Large intestine (tissue), 3 donors: ENCODE data around the gene TEKT5. TPM values are rescaled to one million over a fixed set of nuclear protein-coding genes. Genes with fewer than 3 reads are reported as not detected.
"Not testable (repeated sequence)": the region's sequence is repeated elsewhere in the genome, so short reads cannot be mapped to it uniquely, and the experiment has no call there.

Source experiments
- DNase-seq, 2 donors: peaks; one replicate each; pipeline versions ENCODE4 v3.0.0 to v3.0.0-alpha.2; 2013
- H3K27ac ChIP-seq: one replicate; pipeline ENCODE4 v1.5.1; 2013; ENCODE audit warnings: low read length
- H3K27me3 ChIP-seq: 2 replicates; pipeline ENCODE4 v1.6.1; 2013; ENCODE audit warnings: low read length; ENCODE audit not compliant: control insufficient read depth, insufficient read depth
- H3K36me3 ChIP-seq: 2 replicates; pipeline ENCODE4 v1.6.1; 2013; ENCODE audit warnings: low read length; ENCODE audit not compliant: control insufficient read depth, insufficient read depth
- H3K4me1 ChIP-seq: one replicate; pipeline ENCODE4 v1.6.1; 2013; ENCODE audit warnings: low read length; ENCODE audit not compliant: control insufficient read depth, insufficient read depth
- H3K4me3 ChIP-seq: one replicate; pipeline ENCODE4 v1.5.1; 2013; ENCODE audit warnings: low read length
- H3K9me3 ChIP-seq: one replicate; pipeline ENCODE4 v1.6.1; 2013; ENCODE audit warnings: mild to moderate bottlenecking, low read depth, low read length, moderate library complexity; ENCODE audit not compliant: control insufficient read depth
- WGBS: methylation state at CpG from one replicate; pipeline ENCODE4 v1.1.5; 2013; ENCODE audit warnings: low lambda C conversion rate; ENCODE audit not compliant: insufficient coverage; 5-methylcytosine and 5-hydroxymethylcytosine counted together
- polyA plus RNA-seq: library from polyadenylated mRNA; unstranded; fragments of 120-200 nt; gene quantifications from one replicate; pipeline ENCODE4 v1.2.1, GENCODE V29; 2013

TEKT5 gene
- polyA plus RNA-seq, 1 donor = 0.09 TPM

DNA sequence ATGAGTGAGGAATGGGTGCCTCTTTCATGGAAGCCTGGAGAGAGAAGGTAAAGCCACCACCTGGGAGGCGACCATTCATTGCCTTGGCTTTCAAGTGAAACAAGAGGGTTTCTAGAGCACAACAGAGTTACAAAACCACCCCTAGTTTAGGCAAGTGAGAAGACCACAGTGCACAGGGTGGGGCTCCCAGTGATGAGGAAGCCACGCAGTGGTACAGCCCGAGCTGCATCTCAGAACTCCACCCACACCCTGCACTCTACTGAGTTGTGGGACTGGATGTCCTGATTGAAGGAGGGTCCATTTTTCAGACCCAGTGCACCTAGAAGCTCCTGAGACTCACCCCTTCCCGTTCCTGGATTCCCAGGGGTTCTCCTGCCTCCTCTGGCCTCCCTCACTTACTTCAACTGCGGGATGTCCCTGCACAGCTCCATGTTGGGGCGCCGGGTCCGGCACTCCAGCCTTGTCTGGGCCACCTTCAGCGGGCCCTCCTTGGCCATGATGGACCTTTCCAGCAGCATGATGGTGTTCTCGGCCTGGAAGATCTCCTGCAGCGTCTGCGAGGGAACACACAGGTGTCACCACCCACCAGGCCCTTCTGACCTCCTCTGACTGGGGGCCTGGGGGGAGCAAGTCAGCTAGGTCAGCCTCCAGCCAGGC is 59.2 kb downstream of the TEKT5 start:
- Histone ChIP-seq H3K27me3 (no peaks in the 10 kb centered on the region), H3K36me3 (no peaks in the 10 kb centered on the region), H3K27ac (no peak overlapping the region), H3K4me1 (no peaks in the 10 kb centered on the region), H3K9me3 (peaks cover 2% of the 10 kb centered on the region), H3K4me3 (no peak overlapping the region)
- WGBS = no CpG with 5 or more reads among the region's 12 CpGs
- no peak for DNase-seq

DNA sequence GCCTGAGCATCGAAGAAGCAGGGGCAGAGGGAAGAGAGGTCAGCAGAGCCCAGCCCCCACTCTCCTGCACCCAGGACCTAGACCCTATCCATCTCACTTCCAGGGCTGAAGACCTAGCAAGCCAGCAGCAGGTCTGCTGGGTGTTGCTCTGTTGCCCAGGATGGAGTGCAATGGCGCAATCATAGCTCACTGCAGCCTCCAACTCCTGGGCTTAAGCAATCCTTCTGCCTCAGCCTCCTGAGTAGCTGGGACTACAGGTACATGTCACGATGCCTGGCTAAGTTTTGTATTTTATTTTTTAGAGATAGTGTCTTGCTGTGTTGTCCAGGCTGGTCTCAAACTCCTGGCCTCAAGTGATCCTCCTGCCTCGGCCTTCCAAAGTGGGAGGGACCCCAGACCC is 61.3 kb downstream of the TEKT5 start:
- H3K9me3 ChIP-seq, H3K4me3 ChIP-seq, DNase-seq, H3K27me3 ChIP-seq, H3K4me1 ChIP-seq, H3K36me3 ChIP-seq, H3K27ac ChIP-seq: not testable (repeated sequence)
- WGBS = no CpG with 5 or more reads among the region's 4 CpGs

DNA sequence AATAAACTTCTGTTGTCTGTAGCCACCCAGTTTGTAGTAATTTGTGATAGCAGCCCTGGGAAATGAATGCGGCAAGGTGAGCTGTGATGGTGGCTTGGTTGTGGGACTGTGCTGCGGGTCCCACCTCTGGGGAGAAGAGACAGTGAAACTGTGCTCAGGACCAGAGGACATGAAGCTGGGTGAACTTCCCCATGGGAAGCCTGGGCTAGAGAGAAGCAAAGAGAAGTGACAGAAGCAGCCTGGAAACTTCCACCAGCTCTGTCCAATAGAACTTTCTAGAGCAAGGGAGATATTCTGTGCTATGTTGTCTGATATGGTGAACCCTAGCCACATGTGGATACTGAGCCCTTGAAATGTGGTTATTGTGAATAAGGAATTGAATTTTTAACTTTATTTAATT is 62.8 kb downstream of the TEKT5 start:
- no peaks in the 10 kb centered on the region for H3K4me1 ChIP-seq
- peaks cover 2% of the 10 kb centered on the region for H3K9me3 ChIP-seq
- no peak for DNase-seq
- no peak overlapping the region for H3K27ac ChIP-seq
- no peaks in the 10 kb centered on the region for H3K36me3 ChIP-seq
- no peak overlapping the region for H3K4me3 ChIP-seq
- WGBS = no CpG with 5 or more reads among the region's 2 CpGs
- H3K27me3 ChIP-seq = no peaks in the 10 kb centered on the region

DNA sequence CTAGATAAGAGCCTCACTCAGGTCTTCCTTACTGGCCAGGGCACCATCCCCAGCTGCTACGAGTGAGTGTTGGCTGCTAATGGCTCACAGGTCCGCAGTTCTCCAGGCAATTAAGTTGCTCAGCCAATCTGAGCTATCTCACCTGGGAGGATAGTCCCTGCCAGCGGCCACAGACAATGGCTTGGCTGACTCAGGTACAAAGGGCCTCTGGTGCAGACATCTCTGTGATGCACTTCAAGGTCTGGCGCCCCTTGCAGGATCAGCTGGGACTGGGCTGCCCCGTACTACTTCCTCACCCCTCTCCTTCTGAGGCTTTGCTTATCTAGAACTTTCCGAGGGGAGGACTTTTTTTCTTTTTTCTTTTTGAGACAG is 65.2 kb downstream of the TEKT5 start:
- H3K27ac ChIP-seq = no peak overlapping the region
- H3K36me3 ChIP-seq = no peaks in the 10 kb centered on the region
- DNase-seq = peak in 1 of 2 donors; percentile 77
- no peaks in the 10 kb centered on the region for H3K27me3 ChIP-seq
- H3K4me3 ChIP-seq = no peak overlapping the region
- H3K9me3 ChIP-seq = no peaks in the 10 kb centered on the region
- no peaks in the 10 kb centered on the region for H3K4me1 ChIP-seq
- WGBS = no CpG with 5 or more reads among the region's 6 CpGs

GRCh38 chr16:10625595-10626357 is 69.0 kb downstream of the TEKT5 start:
- no peak for DNase-seq

DNA sequence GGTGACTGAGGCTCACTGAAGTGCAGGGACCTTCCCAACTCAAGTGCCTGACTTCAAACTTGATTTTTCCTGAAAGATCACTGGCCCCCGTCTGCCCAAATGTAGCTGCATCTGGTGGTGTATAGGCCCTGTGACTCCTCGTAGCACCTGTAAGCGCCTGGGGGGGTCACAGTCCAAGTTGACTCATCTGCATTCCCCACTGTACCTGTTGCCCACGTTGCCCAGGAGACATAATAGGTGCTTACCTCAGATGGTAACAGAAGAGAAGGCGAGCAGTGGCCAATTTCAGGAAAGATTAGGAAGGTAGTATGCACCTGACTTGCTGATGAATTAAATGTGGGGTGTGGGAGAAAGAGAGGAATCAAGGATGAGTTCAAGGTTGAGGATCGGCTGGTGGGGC is 70.2 kb downstream of the TEKT5 start:
- Histone ChIP-seq H3K27ac (no peak overlapping the region), H3K9me3 (no peaks in the 10 kb centered on the region), H3K27me3 (no peaks in the 10 kb centered on the region), H3K4me3 (no peak overlapping the region), H3K4me1 (peaks cover 9% of the 10 kb centered on the region), H3K36me3 (no peaks in the 10 kb centered on the region)
- no CpG with 5 or more reads among the region's 6 CpGs for WGBS
- peak in 1 of 2 donors; percentile 76 for DNase-seq

More at GRCh38 chr16:10625595-10626357, 69.0 kb downstream of the TEKT5 start:
- Histone ChIP-seq H3K4me1 (peaks cover 9% of the 10 kb centered on the region), H3K27ac (no peak overlapping the region), H3K4me3 (no peak overlapping the region), H3K36me3 (no peaks in the 10 kb centered on the region), H3K9me3 (no peaks in the 10 kb centered on the region), H3K27me3 (no peaks in the 10 kb centered on the region)
- 93% methylated on average over 7 of the region's 12 CpGs for WGBS

DNA sequence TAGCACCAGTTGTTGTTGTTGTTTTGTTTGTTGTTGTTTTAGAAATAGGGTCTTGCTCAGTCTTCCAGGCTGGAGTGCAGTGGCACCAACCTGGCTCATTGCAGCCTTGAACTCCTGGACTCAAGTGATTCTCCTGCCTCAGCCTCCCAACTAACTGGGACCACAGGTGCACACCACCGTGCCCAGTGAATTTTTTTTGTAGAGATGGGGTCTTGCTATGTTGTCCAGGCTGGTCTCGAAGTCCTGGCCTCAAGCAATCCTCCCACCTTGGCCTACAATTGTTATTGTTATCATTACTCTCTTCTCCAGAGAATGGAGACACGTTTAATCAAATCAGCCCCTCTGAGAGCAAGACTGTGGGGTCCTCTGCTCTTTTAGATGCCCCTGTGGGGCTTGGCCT is 71.7 kb downstream of the TEKT5 start:
- H3K4me3 ChIP-seq = no peak overlapping the region
- H3K27me3 ChIP-seq = peaks cover 3% of the 10 kb centered on the region
- no peak for DNase-seq
- no peaks in the 10 kb centered on the region for H3K36me3 ChIP-seq
- no peaks in the 10 kb centered on the region for H3K9me3 ChIP-seq
- no CpG with 5 or more reads among the region's 3 CpGs for WGBS
- peaks cover 15% of the 10 kb centered on the region for H3K4me1 ChIP-seq
- no peak overlapping the region for H3K27ac ChIP-seq

DNA sequence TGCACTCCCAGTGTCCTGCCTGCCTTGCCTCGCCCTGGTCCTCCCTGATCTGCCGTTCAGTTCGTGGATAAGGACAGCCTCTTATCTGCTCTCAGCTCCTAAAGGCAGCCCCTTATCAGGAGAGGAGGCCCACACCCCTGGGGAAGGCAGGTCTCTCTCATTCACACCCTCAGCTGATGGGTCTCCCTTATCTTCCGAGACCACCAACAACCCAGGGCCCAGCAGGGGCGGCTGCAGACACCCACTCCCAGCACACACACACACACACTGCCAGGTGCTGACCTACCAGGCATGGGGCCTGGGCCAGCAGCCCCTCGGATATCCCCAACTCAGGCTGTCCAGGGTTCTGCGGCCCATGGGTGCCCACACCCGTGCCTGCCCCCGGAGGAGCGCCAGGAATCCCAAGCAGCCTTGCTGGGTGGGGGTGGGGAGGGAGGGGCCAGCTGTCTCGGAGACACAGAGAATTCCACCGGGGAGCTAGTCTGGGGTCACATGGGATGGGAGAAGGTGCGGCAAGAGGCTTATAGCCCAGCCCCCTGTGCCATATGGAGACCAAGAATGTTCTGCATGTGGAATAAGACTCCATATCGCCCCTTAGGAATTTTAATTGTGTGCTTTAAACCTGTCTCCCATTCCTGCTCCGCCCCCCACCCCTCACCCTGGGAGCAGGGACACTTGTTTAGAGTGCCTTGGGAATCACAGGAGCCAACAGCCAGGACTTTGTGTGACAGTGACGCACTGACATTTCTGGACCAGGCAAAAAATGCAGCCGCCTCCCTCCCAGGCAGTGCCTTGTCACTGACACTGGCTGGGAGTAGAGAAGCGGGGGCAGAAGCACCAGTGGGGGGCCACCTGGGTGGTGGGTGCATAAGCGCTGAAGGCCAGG is 72.5 kb downstream of the TEKT5 start:
- peaks cover 3% of the 10 kb centered on the region for H3K27me3 ChIP-seq
- H3K4me1 ChIP-seq = peaks cover 16% of the 10 kb centered on the region
- no peaks in the 10 kb centered on the region for H3K9me3 ChIP-seq
- H3K27ac ChIP-seq = no peak overlapping the region
- no peak overlapping the region for H3K4me3 ChIP-seq
- WGBS = no CpG with 5 or more reads among the region's 19 CpGs
- peak in 1 of 2 donors; percentile 75 for DNase-seq
- H3K36me3 ChIP-seq = no peaks in the 10 kb centered on the region

- WGBS = no CpG with 5 or more reads among the region's 7 CpGs
- H3K9me3 ChIP-seq, H3K36me3 ChIP-seq, H3K4me3 ChIP-seq, DNase-seq, H3K27ac ChIP-seq, H3K27me3 ChIP-seq: not testable (repeated sequence)
- H3K4me1 ChIP-seq = peaks cover 21% of the 10 kb centered on the region
These were observed 73.3 kb downstream of the TEKT5 start for GRCh38 chr16:10621216-10621949.

DNA sequence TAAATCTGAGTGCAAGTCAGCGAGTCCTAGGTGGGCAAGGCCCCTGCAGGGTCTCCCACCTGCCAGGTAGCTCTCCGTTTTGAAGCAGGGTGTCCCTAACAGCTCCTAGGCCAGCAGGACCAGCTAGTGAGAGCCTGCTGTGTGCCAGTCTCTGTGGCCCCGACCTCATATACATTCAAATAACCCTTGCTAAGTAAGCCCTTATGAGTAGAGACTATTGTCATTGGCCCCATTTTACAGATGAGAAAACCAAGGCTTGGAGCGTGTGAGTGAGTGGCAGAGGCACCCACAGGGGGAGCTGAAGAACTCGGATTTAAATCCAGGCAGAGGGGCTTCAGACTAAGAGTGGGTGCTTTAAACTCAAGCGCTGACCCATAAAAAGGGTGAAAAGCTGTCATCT is 74.6 kb downstream of the TEKT5 start:
- no peaks in the 10 kb centered on the region for H3K9me3 ChIP-seq
- WGBS = no CpG with 5 or more reads among the region's 6 CpGs
- H3K27me3 ChIP-seq = peaks cover 3% of the 10 kb centered on the region
- peaks cover 21% of the 10 kb centered on the region for H3K4me1 ChIP-seq
- H3K4me3 ChIP-seq = no peak overlapping the region
- H3K27ac ChIP-seq = no peak overlapping the region
- no peak for DNase-seq
- H3K36me3 ChIP-seq = no peaks in the 10 kb centered on the region
